NCI-H82 treated with DMSO at 0.1 percent for 48 hours (cell line): ENCODE data around the gene DDX51.

Source experiments
- DNase-seq: peaks from one replicate; lab custom pipeline; 2025; ENCODE audit not compliant: unreplicated experiment; lab: John Stamatoyannopoulos, UW

The DDX51 gene, protein sequence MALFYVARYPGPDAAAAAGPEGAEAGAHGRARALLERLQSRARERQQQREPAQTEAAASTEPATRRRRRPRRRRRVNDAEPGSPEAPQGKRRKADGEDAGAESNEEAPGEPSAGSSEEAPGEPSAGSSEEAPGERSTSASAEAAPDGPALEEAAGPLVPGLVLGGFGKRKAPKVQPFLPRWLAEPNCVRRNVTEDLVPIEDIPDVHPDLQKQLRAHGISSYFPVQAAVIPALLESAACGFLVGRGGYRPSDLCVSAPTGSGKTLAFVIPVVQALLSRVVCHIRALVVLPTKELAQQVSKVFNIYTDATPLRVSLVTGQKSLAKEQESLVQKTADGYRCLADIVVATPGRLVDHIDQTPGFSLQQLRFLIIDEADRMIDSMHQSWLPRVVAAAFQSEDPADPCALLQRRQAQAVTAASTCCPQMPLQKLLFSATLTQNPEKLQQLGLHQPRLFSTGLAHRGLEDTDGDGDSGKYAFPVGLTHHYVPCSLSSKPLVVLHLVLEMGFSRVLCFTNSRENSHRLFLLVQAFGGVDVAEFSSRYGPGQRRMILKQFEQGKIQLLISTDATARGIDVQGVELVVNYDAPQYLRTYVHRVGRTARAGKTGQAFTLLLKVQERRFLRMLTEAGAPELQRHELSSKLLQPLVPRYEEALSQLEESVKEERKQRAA

DNA sequence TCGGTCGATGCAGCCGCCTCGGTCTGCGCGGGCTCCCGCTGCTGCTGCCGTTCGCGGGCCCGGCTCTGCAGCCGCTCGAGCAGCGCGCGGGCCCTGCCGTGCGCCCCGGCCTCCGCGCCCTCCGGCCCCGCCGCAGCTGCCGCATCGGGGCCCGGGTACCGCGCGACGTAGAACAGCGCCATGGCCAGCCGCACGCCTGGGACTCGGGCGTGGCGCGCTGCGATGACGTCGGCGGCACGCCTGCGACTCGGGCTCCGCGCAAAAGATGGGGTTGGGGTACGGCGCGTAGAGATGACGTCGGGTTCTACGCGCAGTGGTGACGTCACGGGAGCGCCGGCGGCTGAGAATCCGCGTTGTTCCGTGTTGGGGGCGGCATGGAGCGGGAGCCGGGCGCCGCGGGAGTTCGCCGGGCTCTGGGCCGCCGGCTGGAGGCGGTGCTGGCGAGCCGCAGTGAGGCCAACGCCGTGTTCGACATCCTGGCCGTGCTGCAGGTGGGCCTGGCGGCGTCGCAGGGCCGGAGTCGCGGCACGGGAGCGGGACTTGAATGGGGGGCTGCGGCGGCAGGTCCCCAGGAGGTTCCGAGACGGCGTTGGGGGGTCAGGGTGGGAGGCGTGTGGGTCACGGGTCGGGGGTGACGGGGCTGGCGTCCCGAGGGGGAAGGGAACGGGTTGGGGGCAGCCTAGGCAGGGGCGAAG lies at the start of gene DDX51, which contains the start of gene NOC4L:
Gene DDX51 (minus strand): TSS at position 205 of the 695 bp plus-strand sequence. CDS start 23 bp downstream, at position 182.
Gene NOC4L (plus strand): TSS at position 343 of the 695 bp plus-strand sequence. CDS start 32 bp downstream, at position 375.
- peak; percentile 52 for DNase-seq

DNA sequence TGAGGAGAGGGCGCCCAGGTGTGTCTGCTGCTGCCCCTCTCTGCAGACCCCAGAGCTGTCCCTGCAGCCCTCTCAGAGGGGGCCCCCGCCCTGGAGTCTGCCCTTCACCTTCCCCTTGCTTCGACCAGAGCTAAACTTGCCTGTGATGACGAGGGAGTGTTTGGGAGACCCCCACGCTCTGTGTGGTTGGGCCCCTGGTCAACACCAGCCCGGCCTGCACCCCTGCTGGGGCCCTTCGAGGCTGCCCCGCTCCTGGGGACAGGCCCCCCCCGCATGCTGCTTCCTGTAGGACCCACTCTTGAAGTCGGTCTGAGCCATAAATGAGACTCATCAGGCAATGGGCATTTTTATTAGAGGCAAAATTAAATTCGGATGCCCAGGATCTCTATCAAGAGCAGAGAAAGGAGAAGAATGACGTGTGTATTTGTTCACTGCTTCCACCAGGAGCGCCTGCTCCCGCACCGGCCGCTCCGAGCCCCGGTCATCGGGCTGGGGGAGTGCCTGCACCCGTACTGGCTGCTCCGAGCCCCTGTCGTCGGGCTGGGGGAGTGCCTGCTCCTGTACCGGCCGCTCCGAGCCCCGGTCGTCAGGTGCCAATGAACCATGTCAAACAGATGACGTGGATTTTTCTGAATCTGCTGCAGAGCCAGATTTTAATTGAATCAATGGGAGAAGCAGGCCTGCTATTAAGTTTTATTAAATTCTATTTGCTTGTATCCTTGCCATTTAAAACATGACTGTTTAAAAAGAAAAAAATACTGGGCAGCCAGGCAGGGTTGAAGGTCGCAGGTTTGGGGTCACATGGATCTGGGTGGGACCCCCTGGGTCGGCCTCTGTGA lies 47.8 kb upstream of the DDX51 start:
- no peak for DNase-seq

DNA sequence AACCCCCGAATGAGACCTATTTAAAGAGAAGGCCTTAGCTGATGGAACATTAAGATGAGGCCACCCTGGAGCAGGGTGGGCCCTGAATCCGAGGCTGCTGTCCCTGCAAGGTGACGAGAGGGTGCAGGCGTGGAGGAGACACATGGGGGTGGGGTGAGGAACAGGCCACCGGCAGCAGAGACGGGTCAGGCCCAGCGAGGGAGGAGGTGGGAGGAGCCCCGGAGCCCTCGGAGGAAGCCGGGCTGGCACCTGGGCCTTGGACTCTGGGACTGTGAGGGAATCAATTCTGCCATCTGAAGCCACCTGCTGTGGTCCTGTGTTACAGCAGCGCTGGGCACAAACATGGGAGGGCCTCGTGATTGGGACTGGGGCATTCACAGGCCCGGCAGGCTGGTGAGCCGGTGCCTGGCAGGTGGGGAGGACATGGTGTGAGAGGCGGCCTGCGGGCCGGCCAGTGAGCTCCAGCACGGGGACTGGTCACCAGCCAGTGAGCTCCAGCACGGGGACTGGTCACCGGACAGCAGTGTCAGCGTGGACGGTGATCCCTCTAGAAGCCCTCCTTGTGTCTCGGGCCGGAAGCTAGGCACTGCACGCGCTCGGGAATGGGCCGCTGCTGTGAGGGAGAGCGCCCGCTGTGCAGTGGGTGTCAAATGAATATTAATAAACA lies 46.8 kb upstream of the DDX51 start:
- DNase-seq, result no peak

DNA sequence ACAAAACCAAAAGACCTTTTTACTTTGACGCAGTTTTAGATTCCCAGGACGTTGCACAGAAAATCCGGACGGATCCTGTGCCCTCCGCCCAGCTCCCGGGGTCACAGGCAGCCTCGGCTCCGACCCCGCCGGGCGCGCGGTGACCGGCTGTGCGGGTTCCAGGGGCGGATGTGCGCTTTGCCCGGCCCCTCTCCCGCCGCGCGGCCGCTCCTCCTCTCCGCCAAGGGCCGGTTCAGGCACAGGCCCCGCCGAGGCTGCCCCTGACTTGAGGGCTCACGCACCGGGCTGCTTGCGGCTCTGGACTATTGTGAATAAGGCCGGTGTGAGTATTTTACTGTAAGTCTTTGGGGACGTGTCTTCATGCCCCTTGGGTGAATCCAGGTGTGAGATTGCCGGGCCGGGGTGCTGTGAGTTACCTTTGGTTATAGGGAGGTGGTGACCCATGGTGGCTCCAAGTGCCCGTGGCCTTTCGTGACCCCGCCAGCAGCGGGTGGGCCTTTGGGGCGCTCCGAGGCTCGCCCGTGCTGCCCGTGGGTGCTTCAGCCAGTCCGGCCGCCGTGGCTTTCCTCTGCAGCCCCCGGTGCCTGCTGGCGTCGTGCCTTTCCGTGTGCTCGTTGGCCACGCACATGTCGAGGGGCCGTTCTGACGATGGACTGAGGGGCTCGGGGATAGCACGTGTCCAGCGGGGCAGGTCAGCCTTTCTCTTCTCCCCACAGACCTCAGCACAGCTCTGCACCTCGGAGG lies 46.1 kb upstream of the DDX51 start:
- DNase-seq, result no peak

DNA sequence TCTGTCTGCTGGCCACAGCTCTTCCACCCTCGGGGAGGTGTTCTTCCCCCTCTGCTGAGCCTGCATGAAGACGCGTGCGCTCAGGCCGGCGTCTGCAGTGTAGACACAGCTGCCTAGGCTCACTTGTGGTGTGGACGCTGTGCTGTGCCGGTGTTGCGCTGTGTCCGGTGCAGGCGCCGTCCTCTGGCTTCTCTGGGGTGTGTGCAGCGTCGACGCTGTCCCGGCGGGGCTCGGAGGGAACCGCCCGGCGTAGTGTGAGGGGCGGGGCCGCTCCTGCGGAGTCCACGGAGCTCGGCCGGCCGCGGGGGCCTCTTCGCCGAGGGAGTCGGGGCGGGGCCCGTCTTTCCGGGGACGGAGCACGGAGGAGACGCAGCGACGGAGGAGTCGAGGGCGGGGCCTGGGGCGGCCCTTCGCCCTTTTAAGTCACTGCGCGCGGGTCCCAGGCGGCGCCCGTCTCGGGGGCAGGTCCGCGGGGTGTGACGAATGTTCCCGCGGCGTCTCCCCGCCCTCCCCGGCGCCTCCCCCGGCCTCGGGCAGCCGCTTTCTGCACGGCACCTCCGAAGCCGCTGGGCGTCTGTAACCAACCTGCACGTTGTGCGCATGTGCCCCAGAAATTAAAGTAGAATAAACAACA lies 45.4 kb upstream of the DDX51 start:
- peak; percentile 21 for DNase-seq

DNA sequence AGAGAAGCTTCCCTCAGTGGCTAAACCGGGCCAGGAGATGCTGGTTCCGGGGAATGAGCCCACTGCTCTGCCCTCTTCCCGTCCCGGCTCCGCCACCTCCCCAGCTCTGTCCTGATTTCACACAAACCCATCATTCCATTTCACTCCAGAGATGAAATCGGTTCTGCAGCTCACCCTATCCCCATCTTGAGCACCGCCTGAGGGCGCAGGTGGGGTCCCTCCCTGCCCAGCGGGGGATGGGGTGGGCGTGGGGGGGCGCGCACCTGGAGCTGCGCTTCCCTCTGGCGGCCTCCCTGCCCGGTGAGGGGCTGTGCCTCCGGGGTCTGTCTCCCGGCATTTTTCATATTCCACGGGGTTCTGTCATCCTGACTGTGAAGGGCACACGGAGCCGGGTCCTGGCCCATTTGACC lies 44.8 kb upstream of the DDX51 start:
- no peak for DNase-seq

DNA sequence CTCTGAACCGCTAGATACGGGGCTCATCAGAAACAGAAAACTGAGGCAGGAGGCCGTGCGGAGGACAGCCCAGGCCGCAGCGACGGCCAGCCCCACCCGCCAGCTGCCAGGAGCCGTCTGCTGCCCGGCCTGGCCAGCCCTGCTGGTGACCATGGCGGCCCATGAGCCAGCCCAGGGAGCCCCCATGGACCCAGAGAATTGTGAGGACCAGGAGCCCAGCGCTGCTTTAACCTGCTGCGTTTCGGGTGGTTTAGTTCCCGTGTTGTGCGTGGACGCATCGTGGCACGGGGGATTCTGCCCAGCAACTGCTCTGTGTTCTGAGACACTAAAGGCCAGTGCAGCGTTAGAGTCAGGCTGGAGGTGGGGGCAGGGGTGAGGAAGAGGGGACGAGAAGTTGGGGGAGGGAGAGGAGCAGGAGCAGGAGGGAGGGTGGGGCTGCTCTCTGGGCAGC lies 44.4 kb upstream of the DDX51 start:
- no peak for DNase-seq

DNA sequence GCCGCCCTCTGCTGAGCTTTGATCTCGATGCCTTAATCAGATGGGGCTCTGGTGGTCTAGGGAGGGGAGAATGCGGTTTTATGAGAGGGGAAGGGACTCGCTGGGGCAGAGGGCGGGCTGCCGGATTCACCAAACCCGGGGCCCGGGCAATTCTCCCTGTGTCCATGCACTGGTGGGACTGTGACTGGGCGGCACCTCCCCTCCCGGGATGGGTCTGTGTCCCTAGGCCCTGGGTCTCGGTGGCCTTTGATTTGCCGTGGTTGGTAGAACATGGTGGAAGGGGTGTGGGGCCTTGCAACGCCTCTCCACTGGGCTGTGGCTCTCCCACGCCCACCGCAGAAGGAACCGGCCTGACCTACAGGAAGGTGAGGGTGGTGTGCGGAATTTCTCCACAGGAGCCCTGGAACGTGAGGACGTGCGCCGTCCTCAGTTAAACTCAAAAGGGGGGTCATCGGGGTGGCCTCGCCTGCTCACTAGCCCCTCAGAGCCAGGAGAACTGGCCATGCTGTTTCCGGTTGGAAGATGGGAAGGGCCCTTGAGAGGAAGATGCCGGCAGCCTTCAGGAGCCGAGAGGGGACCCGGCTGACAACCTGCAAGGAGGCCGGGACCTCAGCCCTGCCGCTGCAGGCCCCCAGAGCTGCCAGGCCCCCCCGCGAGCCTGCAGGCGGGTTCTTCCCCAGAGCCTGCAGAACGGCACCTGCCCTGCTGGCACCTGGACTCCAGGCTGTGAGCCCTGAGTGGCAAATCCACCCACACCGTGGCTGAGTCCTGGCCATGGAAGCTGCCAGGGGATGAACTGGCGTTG lies 43.7 kb upstream of the DDX51 start:
- DNase-seq, result no peak

DNA sequence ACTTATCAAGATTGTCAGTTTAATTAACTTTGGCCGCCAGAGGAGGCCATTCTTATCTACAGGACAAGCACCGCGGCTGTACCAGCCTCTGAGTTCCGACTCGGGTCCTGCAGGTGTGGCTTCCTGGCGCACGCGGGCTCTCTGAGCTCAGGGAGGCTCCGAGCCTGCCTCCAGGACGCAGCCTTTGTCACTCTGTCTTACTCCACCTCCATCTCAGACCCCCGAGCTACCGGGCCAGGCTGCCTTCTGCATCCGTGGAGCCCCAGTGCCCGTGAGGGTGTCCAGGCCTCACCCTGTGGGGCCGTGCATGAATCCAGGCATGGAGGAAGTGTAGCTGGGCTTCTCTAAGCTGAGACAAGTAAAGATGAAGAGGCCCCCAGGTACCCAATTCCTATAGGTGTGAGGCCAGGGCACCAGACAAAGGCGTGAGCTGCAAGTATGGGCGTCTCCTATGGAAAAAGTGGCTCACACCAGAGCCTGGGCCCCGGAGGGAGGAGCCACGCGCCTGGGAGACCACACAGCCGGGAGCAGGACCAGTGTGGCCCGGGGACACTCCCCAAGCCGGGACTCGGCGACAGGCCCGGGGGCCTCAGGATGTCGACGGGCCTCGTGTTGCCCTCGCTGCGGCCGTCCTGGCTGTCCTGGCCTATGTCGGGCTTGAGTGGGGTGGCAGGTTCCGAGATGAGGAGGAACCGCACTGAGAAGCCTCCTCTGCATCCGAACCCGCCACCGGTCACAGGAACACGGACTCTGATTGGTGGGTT lies 42.9 kb upstream of the DDX51 start:
- DNase-seq, result no peak

DNA sequence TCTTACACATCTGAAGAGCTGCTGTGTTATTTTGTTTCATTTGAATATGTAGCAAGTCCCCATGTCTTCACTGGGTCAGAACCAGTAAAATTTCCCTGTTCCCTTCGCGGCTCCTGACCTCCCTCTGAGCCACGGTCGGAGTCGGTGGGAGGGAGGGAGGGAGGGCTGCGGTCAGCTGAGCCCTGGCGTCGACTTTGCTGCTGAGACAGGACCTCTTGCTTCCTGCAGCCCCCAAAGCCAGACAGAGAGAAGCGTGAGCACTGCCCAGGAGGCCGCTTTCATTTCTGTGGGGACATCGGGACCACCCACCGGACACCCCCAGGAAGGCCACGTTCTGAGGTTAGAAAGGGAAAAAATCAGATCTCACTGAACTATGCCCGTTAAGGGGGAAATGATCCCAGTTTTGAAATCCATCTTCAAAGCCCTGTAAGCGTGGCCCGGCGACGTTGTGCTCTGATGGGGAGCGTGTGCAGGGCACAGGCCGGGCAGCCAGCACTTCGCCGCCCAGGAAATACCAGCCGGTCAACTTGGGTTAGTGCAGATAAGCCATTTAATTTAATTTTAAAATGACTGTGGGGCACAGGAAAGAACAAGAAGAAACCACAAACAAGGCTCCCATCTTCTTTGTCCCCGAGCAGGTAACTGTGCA lies 42.2 kb upstream of the DDX51 start:
- no peak for DNase-seq

DNA sequence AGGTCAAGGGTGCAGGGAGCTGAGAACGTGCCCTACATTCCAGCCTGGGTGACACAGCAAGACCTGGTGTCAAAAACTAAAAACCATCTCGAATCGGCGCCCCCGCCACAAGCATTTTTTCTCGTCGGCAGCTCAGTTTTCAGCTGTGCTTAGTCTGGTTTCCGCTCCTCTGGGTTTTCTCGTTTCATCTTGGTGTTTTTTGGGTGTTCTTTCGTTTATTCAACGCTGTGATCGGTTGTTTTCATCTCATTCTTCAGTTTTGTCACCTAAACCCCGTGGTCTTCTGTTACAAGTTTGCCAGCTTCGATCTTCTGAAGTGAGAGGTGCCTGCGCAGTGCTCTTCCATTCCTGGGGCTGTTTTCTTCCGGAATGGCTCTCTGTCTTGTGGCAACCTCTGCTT lies 41.6 kb upstream of the DDX51 start:
- DNase-seq, result no peak

DNA sequence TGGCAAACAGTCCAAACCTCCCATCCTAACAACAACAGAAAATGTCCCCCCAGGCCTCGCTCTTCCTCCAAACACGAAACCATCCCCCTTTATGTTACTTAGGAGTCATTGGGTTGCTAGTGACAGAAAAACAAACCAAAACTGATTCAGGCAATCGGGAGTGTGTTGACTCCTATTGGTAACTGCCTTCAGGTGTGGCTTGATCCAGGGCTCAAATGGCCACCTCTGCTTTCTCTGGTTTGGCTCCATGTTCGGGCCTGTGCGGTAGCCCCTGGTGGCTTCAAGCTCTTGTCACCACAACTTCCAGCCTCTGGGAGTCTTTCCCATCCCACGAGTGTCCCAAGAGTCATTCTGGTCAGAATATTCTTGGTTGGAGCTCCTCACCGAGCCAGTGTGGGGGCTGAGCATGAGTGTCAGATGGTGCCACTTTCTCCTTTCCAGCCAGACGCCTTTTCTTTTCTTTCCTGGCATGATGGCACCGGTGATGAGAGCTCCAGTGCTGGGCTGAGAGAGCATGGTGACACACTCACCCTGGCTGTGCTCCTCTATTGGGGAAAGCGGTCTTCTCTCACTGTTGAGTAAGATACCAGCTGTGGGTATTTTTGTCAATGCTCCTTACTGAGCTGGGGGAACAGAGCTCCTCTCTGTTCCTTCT lies 38.7 kb upstream of the DDX51 start:
- no peak for DNase-seq

DNA sequence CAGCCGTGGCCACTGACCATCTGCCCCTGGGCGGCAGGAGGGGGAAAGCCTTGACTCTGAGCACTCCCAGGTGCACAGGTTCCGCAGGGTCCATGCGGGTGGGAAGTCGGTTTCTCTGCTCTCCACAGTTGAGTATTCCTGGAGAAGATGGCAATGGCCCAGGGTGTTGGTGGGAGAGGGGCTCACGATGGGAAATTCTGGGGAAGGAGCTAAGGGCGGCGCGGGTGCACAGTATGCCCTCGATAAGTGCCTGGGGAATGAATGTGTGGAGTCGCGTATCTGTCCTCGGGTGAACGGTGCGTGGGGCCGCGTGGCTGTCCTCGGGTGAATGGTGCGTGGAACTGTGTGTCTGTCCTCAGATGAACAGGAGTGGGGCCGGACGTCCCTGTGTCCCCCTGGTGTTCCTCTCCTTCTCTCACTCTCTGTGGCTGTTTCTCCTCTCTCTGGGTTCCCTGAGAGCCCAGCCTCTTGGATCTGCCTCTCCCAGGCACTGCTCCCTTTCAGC lies 38.1 kb upstream of the DDX51 start:
- DNase-seq, result no peak

DNA sequence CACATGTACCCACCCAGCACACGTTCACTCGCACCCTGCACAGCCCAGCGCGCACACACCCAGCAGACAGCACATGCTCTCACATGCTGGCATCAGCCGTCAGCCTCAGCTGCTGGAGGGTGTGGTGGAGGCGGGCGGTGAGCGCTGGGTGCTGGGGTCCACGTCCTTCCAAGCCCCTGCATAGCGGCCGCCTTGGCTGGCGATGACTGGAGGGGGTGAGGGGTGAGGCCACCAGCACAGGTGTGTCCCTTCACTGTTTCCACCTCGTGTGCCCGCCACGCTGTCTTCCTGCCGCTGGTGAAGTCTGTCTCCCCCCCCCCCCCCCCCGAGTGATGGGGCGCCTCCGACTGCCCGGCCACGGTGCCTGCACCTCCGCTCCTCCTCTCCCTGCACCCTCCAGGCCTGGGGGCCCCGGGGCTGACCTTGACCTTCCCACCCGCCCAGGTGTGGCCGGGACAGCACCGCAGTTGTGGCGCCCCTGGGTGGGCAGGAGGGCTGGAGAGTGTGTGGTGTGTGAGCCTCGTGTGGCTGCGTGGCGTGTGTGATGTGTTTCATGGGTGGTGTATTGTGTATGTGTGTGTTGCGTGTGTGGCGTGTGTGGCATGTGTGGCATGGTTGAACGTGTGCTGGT lies 37.6 kb upstream of the DDX51 start:
- no peak for DNase-seq

DNA sequence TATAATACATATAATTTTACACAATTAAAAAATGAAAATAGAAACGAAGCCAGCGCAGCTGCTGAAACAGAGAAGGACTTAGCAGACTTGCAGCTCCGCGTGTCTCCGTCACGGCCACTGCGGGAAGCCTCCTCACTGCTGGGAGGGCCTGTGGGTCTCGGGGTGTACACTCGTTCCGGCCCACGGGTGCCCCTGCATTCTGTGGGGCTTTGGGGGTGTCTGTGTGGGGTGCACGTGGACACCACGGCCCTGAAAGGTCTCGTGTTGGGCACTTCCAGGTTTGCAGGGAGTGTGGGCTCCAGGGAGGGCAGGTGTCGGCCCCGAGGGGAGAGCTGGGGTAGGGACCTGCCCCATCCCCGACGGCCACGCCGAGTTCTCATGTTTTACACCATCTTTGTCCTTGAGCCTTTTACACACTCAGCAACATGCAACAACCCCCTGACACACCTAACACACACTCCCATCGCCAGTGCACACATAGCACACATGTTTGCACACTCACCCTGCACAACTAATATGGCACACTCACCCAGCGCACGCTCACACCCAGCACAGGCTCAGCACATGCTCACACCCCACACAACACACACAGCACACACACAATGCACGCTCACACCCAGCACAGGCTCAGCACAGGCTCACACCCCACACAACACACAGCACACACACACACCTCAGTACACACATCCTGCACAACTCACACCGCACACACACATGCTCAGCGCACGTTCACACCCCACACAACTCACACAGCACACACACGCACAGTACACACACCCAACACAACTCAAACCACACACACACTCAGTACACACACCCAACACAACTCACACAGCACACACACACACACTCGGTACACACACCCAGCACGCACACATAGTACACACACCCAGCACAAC lies 36.8 kb upstream of the DDX51 start:
- no peak for DNase-seq
